GM21737 (cell line): ENCODE data around the gene CNPY1.
"Not testable (repeated sequence)": the region's sequence is repeated elsewhere in the genome, so short reads cannot be mapped to it uniquely, and the experiment has no call there.

Experiments
- ATAC-seq: cut with Tn5 transposase; IDR thresholded peaks from one replicate; pipeline ENCODE4 v1.9.1; 2021; ENCODE audit warnings: mild to moderate bottlenecking, moderate library complexity; ENCODE audit not compliant: unreplicated experiment

Gene CNPY1

DNA sequence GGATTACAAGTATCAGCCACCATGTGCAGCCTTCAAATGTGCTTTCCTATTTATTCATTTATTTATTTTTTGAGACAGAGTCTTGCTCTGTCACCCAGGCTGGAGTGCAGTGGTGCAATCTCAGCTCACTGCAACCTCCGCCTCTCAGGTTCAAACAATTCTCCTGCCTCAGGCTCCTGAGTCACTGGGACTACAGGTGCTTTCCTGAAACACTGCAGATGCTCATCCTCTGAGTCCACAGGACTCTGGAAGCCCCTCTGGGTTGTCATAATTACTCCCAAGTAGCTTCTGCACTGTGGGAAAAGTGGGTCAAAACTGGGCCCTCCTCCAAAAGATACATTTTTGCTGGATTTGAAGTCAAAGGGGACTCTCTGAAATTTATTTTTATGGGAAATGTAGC is at the start of gene CNPY1:
TSS of gene CNPY1 (minus strand) at position 111 of the 400 bp plus-strand sequence. CDS start 630 bp downstream, outside the sequence.
- ATAC-seq, result not testable (repeated sequence)

DNA sequence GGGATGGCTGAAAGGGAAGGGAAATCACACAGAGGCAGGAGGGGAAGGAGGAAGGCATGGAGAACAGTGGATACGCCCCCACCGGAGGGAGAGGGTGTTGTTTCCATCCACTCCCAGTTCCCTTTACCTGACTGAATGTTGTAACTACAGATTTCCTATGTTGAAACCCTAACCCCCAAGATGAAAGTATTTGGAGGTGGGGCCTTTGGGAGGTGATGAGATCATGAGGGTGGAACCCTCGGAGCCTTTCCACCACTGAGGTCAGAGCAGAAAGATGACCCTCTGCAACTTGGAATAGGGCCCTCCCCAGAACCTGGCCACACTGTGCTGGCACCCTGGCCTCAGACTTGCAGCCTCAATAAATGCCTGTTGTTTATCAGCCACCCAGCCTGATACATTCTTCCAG is 48.6 kb upstream of the CNPY1 start:
- no peak for ATAC-seq

- no peak for ATAC-seq
Observed at GRCh38 chr7:155594163-155594732, 47.9 kb upstream of the CNPY1 start.

- no peak for ATAC-seq
Observed at GRCh38 chr7:155593461-155594162, 47.3 kb upstream of the CNPY1 start.

DNA sequence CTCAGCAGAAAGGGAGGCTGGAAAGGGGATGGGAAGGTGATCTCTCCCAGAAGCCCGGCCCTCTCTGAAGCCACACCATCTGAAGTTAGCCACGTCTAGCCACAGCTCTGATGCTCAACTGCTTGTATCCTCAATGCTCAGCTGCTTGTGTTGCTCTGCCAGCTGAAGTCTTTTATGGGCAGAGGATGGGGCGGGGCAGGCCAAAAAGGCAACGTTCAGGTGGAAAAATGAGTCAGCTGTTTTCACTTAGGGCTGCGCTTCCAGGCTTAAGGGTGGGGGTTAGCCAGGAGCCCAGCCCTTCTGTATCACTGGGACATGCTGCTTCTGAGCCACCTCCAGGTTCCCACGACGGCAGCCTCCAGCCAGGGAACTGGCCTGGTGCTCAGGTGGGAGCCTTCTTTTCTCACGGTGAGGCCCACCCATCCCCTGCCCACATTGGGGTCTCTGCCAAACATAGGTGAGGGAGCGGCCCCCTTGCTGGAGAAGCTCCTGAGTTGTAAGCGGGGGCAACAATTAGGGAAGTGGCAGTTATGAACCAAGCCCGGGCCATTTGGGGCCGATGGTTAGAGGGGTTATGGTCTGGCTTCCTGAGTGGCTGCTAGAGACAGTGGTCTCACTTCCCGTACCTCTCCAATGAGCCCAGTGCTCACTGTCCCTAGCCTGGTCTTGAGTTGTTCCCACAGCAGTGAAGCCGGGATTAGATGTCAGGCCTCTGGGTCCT is 44.9 kb upstream of the CNPY1 start:
- no peak for ATAC-seq

DNA sequence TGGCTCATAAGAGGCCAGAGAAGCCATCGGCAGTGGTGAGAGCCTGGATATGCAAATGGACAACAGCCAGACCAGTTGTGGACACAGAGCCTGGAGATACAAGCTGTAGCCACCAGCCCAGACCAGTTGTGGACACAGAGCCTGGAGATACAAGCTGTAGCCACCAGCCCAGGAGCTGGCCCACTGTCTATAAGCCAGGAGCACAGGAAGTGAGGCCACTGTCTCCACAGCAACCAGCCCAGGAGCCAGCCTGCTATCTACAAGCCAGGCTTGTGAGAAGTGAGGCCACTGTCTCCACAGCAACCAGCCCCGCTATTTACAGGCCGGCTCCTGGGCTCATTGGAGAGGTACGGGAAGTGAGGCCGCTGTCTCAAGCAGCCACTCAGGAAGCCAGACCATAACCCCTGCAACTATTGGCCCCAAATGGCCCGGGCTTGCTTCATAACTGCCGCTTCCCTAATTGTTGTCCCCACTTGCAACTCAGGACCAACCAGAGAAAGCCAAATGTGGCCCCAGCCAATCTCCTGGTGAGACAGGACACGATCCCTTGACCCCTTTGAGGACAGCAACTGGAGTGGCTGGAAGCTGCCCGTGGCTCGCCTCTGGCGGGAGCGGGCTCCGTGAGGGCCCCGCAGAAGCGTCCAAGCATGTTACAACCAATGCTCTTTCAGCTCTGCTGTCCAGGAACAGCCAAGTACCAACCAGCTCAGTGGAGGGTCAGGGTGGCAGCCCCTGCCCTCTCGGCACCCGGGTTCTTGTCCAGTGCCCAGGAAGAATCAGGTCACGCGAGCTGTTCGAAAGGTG is 44.1 kb upstream of the CNPY1 start:
- ATAC-seq, result no peak

DNA sequence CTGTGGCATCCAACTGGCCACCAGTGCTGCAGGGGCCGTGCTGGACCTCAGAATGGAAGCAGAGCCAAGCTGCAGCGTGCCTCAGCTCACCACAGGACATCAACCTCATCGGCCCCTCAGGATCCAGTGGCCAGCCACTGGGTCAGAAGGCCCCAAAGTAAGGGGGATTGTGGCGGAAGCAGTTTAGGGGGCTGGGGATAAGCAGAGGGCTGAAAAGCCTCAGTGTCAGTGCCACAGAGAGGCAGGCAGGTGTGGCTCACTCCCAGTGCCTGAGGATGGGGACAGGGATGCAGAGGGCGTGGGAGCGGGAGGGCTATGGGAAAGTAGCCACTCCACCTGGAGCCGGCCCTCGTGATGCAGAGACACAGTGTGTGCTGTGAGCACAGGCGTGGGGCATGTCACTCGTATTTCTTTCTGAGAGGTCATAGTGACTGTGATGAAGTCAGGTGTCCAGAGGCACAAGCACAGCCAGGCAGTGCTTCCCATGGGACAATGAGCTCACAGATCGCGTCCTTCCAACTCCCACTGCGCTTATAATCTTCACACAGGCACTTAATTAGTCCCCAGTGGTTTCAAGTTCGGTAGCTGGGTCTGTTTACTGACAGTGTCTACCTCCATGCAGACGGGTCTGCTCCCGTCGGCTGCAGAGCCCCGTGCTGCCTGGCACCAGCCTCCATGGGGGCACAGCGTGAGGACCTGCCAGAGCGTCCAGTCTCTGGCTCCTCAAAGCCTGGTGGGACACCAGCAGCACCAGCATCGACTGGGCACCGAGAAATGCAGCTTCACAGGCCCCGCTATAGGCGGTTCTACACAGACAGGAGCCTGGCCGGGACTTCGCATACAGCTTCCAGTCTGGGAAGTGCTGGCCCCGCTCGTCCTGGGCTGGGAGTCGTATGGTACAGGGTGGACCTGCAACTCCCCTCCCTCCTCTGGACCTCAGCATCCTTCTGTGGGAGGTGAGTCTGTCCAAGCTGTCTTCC is 42.9 kb upstream of the CNPY1 start:
- no peak for ATAC-seq

DNA sequence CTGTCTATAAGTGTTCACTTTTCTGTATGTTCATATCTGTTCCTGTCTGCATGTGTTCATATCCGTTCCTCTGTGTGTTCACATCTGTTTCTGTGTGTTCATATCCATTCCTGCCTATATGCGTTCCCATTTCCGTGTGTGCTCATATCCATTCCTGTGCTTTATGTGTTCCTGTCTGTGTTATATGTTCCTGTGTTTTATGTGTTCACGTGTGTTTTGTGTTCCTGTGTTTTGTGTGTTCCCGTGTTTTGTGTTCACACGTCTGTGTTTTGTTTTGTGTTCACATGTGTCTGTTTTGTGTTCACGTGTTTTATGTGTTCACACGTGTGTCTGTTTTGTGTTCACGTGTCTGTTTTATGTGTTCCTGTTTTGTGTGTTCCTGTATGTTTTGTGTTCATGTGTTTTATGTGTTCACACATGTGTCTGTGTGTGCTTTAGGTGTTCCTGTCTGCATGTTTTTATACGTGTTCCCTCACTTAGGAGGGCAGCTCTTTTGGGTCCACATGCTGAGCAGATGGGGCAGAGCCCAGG is 42.2 kb upstream of the CNPY1 start:
- ATAC-seq, result no peak

- ATAC-seq, result no peak
Observed at GRCh38 chr7:155587486-155587885, 41.1 kb upstream of the CNPY1 start.

DNA sequence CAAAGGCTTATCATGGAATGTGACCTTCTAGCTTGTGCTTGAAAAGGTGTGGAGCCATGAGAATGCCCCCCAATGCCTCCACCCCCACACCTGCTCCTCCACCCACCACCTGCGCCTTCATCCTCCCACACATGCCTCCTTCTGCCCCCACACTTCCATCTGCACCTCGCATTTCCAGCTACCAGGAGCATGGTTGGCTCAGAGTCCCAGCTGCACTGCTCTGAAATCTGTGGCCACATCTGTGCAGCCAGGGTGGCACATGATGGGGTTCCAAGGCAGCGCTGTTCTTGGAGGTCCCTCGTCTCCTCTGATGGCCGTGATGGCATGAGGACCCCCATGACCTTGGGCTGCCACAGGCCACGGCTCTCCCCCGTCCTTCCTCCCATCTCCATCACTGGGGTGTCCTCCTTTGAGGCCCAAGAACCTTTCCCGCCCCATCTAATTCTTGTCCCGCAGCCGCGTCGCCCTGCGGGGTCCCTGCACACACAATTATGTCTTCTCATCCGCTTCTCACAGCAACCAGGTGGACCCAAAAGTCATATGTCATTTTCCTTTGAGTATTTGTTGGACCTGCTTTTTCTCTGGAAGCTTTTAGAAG is 40.6 kb upstream of the CNPY1 start:
- ATAC-seq, result no peak

DNA sequence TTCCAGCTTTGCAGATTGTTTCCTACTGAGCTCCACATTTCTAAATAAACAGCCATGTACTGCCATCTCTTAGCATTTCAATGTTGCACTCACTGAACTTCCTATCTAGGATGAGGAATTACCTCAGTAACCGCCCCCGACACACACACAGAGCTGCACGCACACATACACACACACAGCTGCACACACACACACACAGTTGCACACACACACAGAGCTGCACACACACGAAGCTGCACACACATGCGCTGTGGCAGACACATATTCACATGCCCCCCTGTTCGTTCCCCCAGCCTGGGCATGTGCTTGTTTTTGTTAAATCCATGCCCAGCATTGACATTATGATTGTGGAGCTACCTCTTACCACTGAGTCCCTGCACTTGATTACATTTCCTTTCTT is 39.6 kb upstream of the CNPY1 start:
- no peak for ATAC-seq

DNA sequence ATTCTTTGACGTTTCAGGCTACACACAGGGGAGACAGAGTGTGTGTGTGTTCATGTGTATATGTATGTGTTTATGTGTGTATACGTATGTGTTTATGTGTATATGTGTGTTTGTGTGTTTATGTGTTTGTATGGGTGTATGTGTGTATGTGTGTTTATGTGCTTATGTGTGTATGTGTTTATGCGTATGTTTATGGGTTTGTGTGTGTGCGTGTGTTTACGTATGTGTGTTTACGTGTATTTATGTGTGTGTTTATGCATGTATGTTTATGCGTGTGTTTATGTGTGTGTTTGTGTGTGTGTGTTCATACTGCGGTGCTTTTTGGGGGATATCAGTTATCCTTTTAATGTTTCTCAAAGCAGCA is 39.2 kb upstream of the CNPY1 start:
- ATAC-seq, result no peak

DNA sequence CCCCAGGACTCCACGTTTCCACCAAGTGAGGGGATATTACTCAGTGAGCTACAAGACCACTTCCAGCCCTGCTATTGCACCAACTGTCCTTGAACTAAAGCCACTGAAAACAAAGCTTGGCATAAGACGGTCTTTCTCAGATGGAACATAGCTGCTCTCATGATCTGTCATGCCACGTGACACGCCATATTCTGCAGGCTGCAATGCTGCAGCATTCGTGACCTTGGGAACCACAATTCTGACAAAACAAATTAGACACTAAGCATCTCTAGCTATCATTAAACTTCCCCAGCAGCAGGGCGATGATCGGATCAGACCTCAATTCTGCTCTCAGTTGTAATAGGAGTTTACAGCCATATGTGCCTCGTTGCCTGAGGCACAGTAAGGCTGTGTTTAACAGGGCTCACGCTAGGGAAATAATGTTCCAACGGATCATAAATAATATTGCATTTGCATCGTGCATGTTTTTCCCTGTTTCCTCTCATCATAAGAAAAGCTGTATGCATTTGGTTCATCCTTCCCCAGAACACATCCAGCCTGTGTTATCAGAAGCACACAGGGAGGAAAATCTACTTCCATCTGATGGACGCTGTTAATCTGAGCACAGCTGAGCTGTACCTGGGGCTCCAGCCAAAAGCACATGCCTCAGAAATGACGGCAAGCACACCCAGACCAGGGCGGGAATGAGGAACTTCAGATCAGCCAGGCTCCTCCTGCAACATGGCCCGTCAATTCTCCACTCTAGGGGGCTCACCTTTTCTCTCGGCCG is 38.6 kb upstream of the CNPY1 start:
- no peak for ATAC-seq

- ATAC-seq, result no peak
Observed at GRCh38 chr7:155584261-155584660, 37.9 kb upstream of the CNPY1 start.

- ATAC-seq, result no peak
Observed at GRCh38 chr7:155583636-155584035, 37.3 kb upstream of the CNPY1 start.

GRCh38 chr7:155581954-155582353 is 35.6 kb upstream of the CNPY1 start:
- no peak for ATAC-seq

- ATAC-seq, result no peak
Observed at GRCh38 chr7:155581107-155581830, 34.9 kb upstream of the CNPY1 start.

GRCh38 chr7:155580367-155580766 is 34.0 kb upstream of the CNPY1 start:
- no peak for ATAC-seq
